ENCODE results near the gene SCAF11. TPM values are rescaled to one million over a fixed set of nuclear protein-coding genes. Genes with fewer than 3 reads are reported as not detected.

Gene SCAF11
- total and polyA plus RNA-seq, 10 of the 15 experiments (the other 5 are each of a cell fraction or from before 2014, with no cell fraction given), result 42.0 to 153 (median 100) TPM

GRCh38 chr12:45878630-45879255, 111.6 kb downstream of the SCAF11 start:
- 79% methylated on average over 8 of the region's 8 CpGs for WGBS (ENCODE audit: insufficient coverage, insufficient replicate concordance, low lambda C conversion rate, missing lambda C conversion rate)
- ChIA-PET POLR2A (no interaction called here), RAD21 (ENCODE audit: unreplicated experiment) (no interaction called here), CTCF (interaction anchor here (1.0 kb wide), 1 partner anchor 116 kb away, joined by 3 read pairs; no protein-coding TSS in a partner anchor), SMC1A (ENCODE audit: uncharacterized antibody, unreplicated experiment) (no interaction called here)
- Histone ChIP-seq H3K4me1 (ENCODE audit: control insufficient read depth, insufficient read depth, low read length) (no peaks in the 10 kb centered on the region), H3K9me3 (replicated peaks; ENCODE audit: control insufficient read depth, insufficient read depth, low read length) (no peaks in the 10 kb centered on the region; the same call in 1 of the 3 replicates), H3K27me3 (replicated peaks in 1 of 2; ENCODE audit: control insufficient read depth in 2 of 2, insufficient read depth in 2 of 2, low read length in 1 of 2) (no peaks in the 10 kb centered on the region), H2AFZ (ENCODE audit: control insufficient read depth, low read depth, low read length) (no peak overlapping the region), H3K4me2 (ENCODE audit: control insufficient read depth, insufficient read depth) (no peak overlapping the region), H3K36me3 (ENCODE audit: control insufficient read depth in 2 of 2, insufficient read depth in 2 of 2, low read length in 1 of 2) (peaks cover 3 to 5% of the 10 kb centered on the region in 2 experiments), H3K9ac (ENCODE audit: control insufficient read depth, insufficient read depth, low read length) (no peak overlapping the region), H3K27ac (ENCODE audit: control insufficient read depth, insufficient read depth) (no peak overlapping the region), H3K4me3 (no peak overlapping the region), H4K20me1 (ENCODE audit: control insufficient read depth, insufficient read depth) (no peaks in the 10 kb centered on the region), H3K79me2 (ENCODE audit: control insufficient read depth, insufficient read depth, low read length) (no peaks in the 10 kb centered on the region)
- BruUV-seq (replicated peaks), result no TSS peak
- no peak for FAIRE-seq
- intact Hi-C loops (cut with micrococcal nuclease; ENCODE audit: unreplicated experiment), result no loop called here
- in situ Hi-C loops (cut with MboI), result no loop called here
- TF ChIP-seq SREBF2 (IDR thresholded peaks at IDR 0.05; ENCODE audit: low read length), result no peak
- no peak for TF ChIP-seq EZH2 (IDR thresholded peaks at IDR 0.05; ENCODE audit: borderline replicate concordance, control insufficient read depth, low read depth, low read length)
- no peak for ATAC-seq
- no peak for DNase-seq (ENCODE audit: low read depth, low spot score)

DNA sequence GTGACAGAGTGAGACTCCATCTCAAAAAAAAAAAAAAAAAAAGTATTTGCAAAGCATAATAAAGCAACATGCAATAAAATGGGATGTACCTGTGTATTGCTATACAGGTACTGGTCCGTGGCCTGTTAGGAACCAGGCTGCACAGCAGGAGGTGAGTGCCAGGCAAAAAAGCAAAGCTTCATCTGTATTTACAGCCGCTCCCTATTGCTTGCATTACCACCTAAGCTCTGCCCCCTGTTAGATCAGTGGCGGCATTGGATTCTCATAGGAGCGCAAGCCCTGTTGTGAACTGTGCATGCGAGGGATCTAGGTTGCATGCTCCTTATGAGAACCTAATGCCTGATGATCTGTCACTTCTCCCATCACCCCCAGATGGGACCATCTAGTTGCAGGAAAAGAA, 113.3 kb downstream of the SCAF11 start:
- intact Hi-C loops (cut with micrococcal nuclease; ENCODE audit: unreplicated experiment), result no loop called here
- RAD21 ChIA-PET (ENCODE audit: unreplicated experiment), result interaction anchor here (0.7 kb wide), 1 partner anchor 366 kb away, joined by 4 read pairs; no protein-coding TSS in a partner anchor
- no peak overlapping the region for H3K4me2 ChIP-seq (ENCODE audit: control insufficient read depth, insufficient read depth)
- CTCF ChIA-PET, result no interaction called here
- no peak overlapping the region for H3K27ac ChIP-seq (ENCODE audit: control insufficient read depth, insufficient read depth)
- WGBS (ENCODE audit: insufficient coverage, insufficient replicate concordance, low lambda C conversion rate, missing lambda C conversion rate), result 96% methylated on average over 5 of the region's 5 CpGs
- SMC1A ChIA-PET (ENCODE audit: uncharacterized antibody, unreplicated experiment), result interaction anchor here (1.0 kb wide), 2 partner anchors 11 to 31 kb away, joined by 3 to 4 read pairs; no protein-coding TSS in a partner anchor
- no peak overlapping the region for H3K4me3 ChIP-seq
- in situ Hi-C loops (cut with MboI), result no loop called here
- BruUV-seq (replicated peaks), result no TSS peak
- FAIRE-seq (no peak), DNase-seq (ENCODE audit: low read depth, low spot score) (no peak), ATAC-seq (no peak)
- H3K79me2 ChIP-seq (ENCODE audit: control insufficient read depth, insufficient read depth, low read length), result no peaks in the 10 kb centered on the region
- no peak overlapping the region for H3K9ac ChIP-seq (ENCODE audit: control insufficient read depth, insufficient read depth, low read length)
- no peaks in the 10 kb centered on the region for H3K27me3 ChIP-seq (replicated peaks in 1 of 2; ENCODE audit: control insufficient read depth in 2 of 2, insufficient read depth in 2 of 2, low read length in 1 of 2)
- H2AFZ ChIP-seq (ENCODE audit: control insufficient read depth, low read depth, low read length), result no peak overlapping the region
- no peaks in the 10 kb centered on the region for H3K4me1 ChIP-seq (ENCODE audit: control insufficient read depth, insufficient read depth, low read length)
- peaks cover 5 to 7% of the 10 kb centered on the region in 2 experiments for H3K36me3 ChIP-seq (ENCODE audit: control insufficient read depth in 2 of 2, insufficient read depth in 2 of 2, low read length in 1 of 2)
- no peaks in the 10 kb centered on the region; the same call in 2 of the 3 replicates for H3K9me3 ChIP-seq (replicated peaks; ENCODE audit: control insufficient read depth, insufficient read depth, low read length)
- POLR2A ChIA-PET, result no interaction called here
- H4K20me1 ChIP-seq (ENCODE audit: control insufficient read depth, insufficient read depth), result no peaks in the 10 kb centered on the region
- TF ChIP-seq PML (IDR thresholded peaks at IDR 0.05; ENCODE audit: low read length), result no peak
- no peak for TF ChIP-seq JUND (IDR thresholded peaks at IDR 0.05; ENCODE audit: low read depth, low read length)
- no peak for TF ChIP-seq RCOR1 (conservative IDR thresholded peaks at IDR 0.05; ENCODE audit: low read depth, low read length)
- no peak for TF ChIP-seq ZNF217 (IDR thresholded peaks at IDR 0.05)
- TF ChIP-seq CTCF (IDR thresholded peaks at IDR 0.05 in 2 of 3, conservative IDR thresholded peaks at IDR 0.05 in 1 of 3; ENCODE audit: control insufficient read depth in 2 of 3, extremely low read depth in 1 of 3, insufficient read depth in 1 of 3, low read depth in 3 of 3, low read length in 3 of 3), result no peak
- TF ChIP-seq, protein P1, sequence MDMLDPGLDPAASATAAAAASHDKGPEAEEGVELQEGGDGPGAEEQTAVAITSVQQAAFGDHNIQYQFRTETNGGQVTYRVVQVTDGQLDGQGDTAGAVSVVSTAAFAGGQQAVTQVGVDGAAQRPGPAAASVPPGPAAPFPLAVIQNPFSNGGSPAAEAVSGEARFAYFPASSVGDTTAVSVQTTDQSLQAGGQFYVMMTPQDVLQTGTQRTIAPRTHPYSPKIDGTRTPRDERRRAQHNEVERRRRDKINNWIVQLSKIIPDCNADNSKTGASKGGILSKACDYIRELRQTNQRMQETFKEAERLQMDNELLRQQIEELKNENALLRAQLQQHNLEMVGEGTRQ (IDR thresholded peaks at IDR 0.05; ENCODE audit: borderline replicate concordance, low read depth, low read length), result no peak
- no peak for TF ChIP-seq SIX5 (IDR thresholded peaks at IDR 0.05; ENCODE audit: low read depth, low read length, severe bottlenecking)
- no peak for TF ChIP-seq ZNF207 (IDR thresholded peaks at IDR 0.05; ENCODE audit: borderline replicate concordance)
- TF ChIP-seq, protein P2, sequence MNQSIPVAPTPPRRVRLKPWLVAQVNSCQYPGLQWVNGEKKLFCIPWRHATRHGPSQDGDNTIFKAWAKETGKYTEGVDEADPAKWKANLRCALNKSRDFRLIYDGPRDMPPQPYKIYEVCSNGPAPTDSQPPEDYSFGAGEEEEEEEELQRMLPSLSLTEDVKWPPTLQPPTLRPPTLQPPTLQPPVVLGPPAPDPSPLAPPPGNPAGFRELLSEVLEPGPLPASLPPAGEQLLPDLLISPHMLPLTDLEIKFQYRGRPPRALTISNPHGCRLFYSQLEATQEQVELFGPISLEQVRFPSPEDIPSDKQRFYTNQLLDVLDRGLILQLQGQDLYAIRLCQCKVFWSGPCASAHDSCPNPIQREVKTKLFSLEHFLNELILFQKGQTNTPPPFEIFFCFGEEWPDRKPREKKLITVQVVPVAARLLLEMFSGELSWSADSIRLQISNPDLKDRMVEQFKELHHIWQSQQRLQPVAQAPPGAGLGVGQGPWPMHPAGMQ (IDR thresholded peaks at IDR 0.05; ENCODE audit: borderline replicate concordance), result no peak
- TF ChIP-seq SREBF2 (IDR thresholded peaks at IDR 0.05; ENCODE audit: low read length), result no peak
- TF ChIP-seq GATAD2B (conservative IDR thresholded peaks at IDR 0.05; ENCODE audit: low read depth), result no peak
